SU-DHL-6 (cell line): ENCODE measurements around the gene EID2B.

Source experiments
- H2AFZ ChIP-seq: fragments of 200-600 bp; sonication (generic); 2 replicates; pipeline ENCODE4 v1.6.1; 2014; ENCODE audit warnings: low read depth, mild to moderate bottlenecking, moderate library complexity, mixed read lengths, antibody characterized with exemption, low read length; ENCODE audit not compliant: severe bottlenecking
- H3F3A ChIP-seq: fragments of 200-600 bp; shearing (Covaris generic); 2 replicates; pipeline ENCODE4 v1.6.0; 2016; ENCODE audit warnings: antibody characterized with exemption, mild to moderate bottlenecking; ENCODE audit not compliant: insufficient read depth
- H3K27ac ChIP-seq: fragments of 200-600 bp; sonication (generic); 2 replicates; pipeline ENCODE4 v1.5.1; 2016; ENCODE audit warnings: low read depth, mild to moderate bottlenecking, low read length, moderate library complexity, mixed read lengths
- H3K27me3 ChIP-seq: fragments of 200-600 bp; sonication (generic), shearing (Covaris generic); 2 replicates; pipeline ENCODE4 v1.6.0; 2014; ENCODE audit warnings: mild to moderate bottlenecking, low read length
- H3K36me3 ChIP-seq: fragments of 200-600 bp; sonication (generic); 2 replicates; pipeline ENCODE4 v1.6.1; 2014; ENCODE audit warnings: mild to moderate bottlenecking, low read length, mixed read lengths
- H3K4me2 ChIP-seq: fragments of 300-600, 200-600 bp; shearing (Covaris generic), sonication (generic); 2 replicates; pipeline ENCODE4 v1.6.0; 2014; ENCODE audit warnings: low read length, low read depth, mild to moderate bottlenecking; ENCODE audit not compliant: poor library complexity, severe bottlenecking
- H3K4me3 ChIP-seq: fragments of 200-600 bp; sonication (generic); 2 replicates; pipeline ENCODE4 v1.5.1; 2014; ENCODE audit warnings: antibody characterized with exemption, low read length, mild to moderate bottlenecking, mixed read lengths; ENCODE audit not compliant: insufficient read depth, poor library complexity, severe bottlenecking
- H3K79me2 ChIP-seq: fragments of 200-600 bp; sonication (generic); 2 replicates; pipeline ENCODE4 v1.6.1; 2014; ENCODE audit warnings: mild to moderate bottlenecking, low read length, moderate library complexity; ENCODE audit not compliant: insufficient read depth
- H3K9ac ChIP-seq: fragments of 200-600 bp; sonication (generic); 2 replicates; pipeline ENCODE4 v1.7.0; 2014; ENCODE audit warnings: mild to moderate bottlenecking, low read length
- H3K9me2 ChIP-seq: fragments of 200-600 bp; sonication (generic); replicated peaks from 2 replicates; pipeline ENCODE4 v1.6.1; 2014; ENCODE audit warnings: low read length; ENCODE audit not compliant: insufficient read depth
- H3K9me3 ChIP-seq: fragments of 200-600 bp; sonication (generic); 2 replicates; pipeline ENCODE4 v1.6.1; 2014; ENCODE audit warnings: low read length, mixed read lengths; ENCODE audit not compliant: insufficient read depth
- H4K20me1 ChIP-seq: fragments of 200-600 bp; sonication (generic); 2 replicates; pipeline ENCODE4 v1.6.1; 2014; ENCODE audit warnings: low read depth, mild to moderate bottlenecking, antibody characterized with exemption, low read length, moderate library complexity, mixed read lengths
- EZH2phosphoT487 ChIP-seq: fragments of 200-600 bp; sonication (generic), shearing (Covaris generic); conservative IDR thresholded peaks from 2 replicates; pipeline ENCODE4 v1.6.1; 2018; ENCODE audit warnings: mild to moderate bottlenecking, antibody characterized with exemption, low read length, moderate library complexity, mixed read lengths
- TF ChIP-seq, protein P1 (sequence below): fragments of 200-600 bp; sonication (generic); IDR thresholded peaks from one replicate; pipeline ENCODE4 v1.5.1; 2017; ENCODE audit warnings: antibody characterized with exemption, mild to moderate bottlenecking, low read length, moderate library complexity; ENCODE audit not compliant: insufficient read depth, poor library complexity, severe bottlenecking

Gene EID2B

DNA sequence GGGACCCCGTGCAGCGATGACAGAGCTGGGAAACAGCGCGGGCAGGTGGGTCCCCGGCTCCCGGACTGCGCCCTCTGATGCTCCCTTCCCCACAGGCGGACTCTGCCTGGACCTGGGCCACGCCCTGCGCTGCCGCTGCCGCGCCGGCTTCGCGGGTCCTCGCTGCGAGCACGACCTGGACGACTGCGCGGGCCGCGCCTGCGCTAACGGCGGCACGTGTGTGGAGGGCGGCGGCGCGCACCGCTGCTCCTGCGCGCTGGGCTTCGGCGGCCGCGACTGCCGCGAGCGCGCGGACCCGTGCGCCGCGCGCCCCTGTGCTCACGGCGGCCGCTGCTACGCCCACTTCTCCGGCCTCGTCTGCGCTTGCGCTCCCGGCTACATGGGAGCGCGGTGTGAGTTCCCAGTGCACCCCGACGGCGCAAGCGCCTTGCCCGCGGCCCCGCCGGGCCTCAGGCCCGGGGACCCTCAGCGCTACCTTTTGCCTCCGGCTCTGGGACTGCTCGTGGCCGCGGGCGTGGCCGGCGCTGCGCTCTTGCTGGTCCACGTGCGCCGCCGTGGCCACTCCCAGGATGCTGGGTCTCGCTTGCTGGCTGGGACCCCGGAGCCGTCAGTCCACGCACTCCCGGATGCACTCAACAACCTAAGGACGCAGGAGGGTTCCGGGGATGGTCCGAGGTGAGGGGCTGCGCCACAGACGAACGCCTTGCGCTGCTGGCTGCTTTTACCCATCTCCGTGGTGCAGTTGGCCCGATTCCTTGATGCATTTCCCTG is 25.5 kb downstream of the EID2B start:
- Histone ChIP-seq H4K20me1 (no peaks in the 10 kb centered on the region), H3K9me2 (no peaks in the 10 kb centered on the region), H3K27ac (no peak overlapping the region), H3K9ac (peak overlapping the region; percentile 69), H3K9me3 (no peaks in the 10 kb centered on the region), H3F3A (no peaks in the 10 kb centered on the region), H3K4me2 (peak overlapping the region; percentile 86), H3K27me3 (no peaks in the 10 kb centered on the region), H3K4me3 (peak overlapping the region; percentile 69), H3K79me2 (no peaks in the 10 kb centered on the region), H2AFZ (peak overlapping the region; percentile 97), H3K36me3 (no peaks in the 10 kb centered on the region)
- TF ChIP-seq, protein P1, sequence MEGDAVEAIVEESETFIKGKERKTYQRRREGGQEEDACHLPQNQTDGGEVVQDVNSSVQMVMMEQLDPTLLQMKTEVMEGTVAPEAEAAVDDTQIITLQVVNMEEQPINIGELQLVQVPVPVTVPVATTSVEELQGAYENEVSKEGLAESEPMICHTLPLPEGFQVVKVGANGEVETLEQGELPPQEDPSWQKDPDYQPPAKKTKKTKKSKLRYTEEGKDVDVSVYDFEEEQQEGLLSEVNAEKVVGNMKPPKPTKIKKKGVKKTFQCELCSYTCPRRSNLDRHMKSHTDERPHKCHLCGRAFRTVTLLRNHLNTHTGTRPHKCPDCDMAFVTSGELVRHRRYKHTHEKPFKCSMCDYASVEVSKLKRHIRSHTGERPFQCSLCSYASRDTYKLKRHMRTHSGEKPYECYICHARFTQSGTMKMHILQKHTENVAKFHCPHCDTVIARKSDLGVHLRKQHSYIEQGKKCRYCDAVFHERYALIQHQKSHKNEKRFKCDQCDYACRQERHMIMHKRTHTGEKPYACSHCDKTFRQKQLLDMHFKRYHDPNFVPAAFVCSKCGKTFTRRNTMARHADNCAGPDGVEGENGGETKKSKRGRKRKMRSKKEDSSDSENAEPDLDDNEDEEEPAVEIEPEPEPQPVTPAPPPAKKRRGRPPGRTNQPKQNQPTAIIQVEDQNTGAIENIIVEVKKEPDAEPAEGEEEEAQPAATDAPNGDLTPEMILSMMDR, result no peak
- TF ChIP-seq EZH2phosphoT487, result no peak

DNA sequence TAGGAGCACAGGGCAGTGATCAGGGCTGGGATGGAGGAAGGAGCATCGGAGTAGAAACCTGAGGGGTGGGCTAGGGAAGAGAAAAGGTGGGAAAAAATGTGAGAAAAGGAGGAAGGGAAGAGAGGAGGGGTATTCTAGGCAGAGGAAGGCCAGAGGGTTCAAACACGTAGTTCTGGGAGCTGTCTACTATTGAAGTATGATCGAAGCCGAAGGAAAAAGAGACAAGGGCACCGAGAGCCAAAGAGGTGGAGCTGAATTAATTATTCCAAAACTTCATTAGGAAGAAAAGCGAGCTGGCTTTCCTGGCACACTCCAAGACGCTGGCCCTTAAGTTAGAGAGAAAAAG is 26.1 kb downstream of the EID2B start:
- TF ChIP-seq, protein P1, result no peak
- no peak overlapping the region for H3K9ac ChIP-seq
- no peaks in the 10 kb centered on the region for H4K20me1 ChIP-seq
- H3K4me3 ChIP-seq, result no peak overlapping the region
- H3K9me2 ChIP-seq, result no peaks in the 10 kb centered on the region
- no peaks in the 10 kb centered on the region for H3K9me3 ChIP-seq
- H3K4me2 ChIP-seq, result peak overlapping the region; percentile 86
- no peak overlapping the region for H3K27ac ChIP-seq
- H2AFZ ChIP-seq, result no peak overlapping the region
- H3K79me2 ChIP-seq, result no peaks in the 10 kb centered on the region
- H3K27me3 ChIP-seq, result no peaks in the 10 kb centered on the region
- no peaks in the 10 kb centered on the region for H3F3A ChIP-seq
- H3K36me3 ChIP-seq, result no peaks in the 10 kb centered on the region

DNA sequence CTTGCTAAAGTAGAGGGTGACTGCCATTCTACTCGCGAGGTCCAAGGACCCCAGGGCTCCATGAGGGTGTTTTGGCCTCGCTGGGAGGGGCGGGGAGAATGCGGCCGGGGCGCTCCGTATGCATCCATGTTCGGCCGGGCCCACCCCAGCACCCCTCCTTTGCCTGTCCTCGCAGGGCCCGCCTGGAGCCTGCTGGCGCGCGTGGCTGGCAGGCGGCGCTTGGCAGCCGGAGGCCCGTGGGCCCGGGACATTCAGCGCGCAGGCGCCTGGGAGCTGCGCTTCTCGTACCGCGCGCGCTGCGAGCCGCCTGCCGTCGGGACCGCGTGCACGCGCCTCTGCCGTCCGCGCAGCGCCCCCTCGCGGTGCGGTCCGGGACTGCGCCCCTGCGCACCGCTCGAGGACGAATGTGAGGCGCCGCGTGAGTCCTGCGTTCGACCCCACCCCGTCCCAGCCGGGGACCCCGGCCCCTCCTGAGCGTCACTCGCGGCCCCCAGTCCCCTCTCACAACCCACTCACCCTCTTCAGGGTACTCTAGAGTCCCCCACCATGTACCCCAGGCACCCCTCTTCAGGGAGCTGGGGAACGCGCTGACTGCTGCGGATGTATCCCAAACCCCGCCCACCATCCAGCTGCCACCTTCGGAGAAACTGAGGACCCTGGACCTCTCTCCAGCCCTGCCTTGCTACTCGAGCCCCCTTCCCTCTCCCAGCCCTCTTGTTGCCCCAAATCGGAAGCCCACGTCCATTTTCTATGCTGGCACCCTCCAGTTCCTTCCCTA is 29.8 kb downstream of the EID2B start:
- H3K4me3 ChIP-seq, result no peak overlapping the region
- no peak for TF ChIP-seq EZH2phosphoT487
- TF ChIP-seq, protein P1, result peak; percentile 60
- H3F3A ChIP-seq, result no peaks in the 10 kb centered on the region
- no peak overlapping the region for H3K9ac ChIP-seq
- H3K36me3 ChIP-seq, result no peaks in the 10 kb centered on the region
- H3K9me3 ChIP-seq, result no peaks in the 10 kb centered on the region
- H2AFZ ChIP-seq, result no peak overlapping the region
- no peaks in the 10 kb centered on the region for H3K27me3 ChIP-seq
- no peaks in the 10 kb centered on the region for H4K20me1 ChIP-seq
- no peak overlapping the region for H3K4me2 ChIP-seq
- no peaks in the 10 kb centered on the region for H3K79me2 ChIP-seq
- H3K9me2 ChIP-seq, result no peaks in the 10 kb centered on the region
- H3K27ac ChIP-seq, result no peak overlapping the region
